HG02798 (cell line): ENCODE results near the gene GRK1.

Source experiments
- ATAC-seq: cut with Tn5 transposase; IDR thresholded peaks from one replicate; pipeline ENCODE4 v1.9.1; 2021; ENCODE audit warnings: mild to moderate bottlenecking; ENCODE audit not compliant: unreplicated experiment, poor library complexity

The GRK1 gene

DNA sequence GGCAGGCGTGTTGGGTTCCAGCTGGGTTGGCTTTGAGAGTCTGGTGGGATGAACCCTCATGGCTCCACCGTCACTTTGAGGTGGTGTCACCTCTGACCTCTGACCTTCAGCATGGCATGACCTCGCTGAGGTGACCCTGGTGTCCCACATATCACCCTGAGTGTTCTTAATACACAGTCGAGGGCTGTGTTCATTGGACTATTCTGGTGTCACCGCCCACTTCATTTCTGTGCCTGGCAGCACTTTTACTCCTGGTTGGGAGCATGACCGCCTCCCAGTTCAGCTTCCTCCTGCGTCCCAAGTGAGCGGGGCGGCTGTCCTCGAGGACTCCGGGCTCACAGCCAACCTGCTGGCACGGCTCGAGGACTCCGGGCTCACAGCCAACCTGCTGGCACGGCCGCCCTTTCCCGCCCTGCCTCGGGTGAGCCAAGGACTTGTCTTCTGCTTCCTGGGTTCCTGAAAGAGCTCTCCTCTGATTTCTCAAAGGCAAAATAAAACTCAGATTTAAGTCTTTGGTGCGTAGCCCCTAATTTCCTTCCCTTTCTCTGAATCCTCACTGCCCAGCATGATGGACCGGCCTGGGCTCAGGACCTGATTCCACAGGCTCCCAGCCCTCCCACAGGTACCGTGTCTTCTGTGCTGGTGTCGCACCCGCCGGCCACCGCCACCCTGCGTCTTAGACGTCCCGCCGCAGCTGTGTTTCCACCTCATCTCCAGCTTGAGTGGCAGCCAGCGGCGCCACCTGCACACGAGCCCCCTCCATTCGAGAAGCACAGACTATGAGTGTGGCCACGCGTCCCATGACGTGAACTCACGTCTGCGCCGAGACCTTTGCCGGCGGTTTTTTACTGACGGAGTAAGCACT is 19.4 kb upstream of the GRK1 start:
- ATAC-seq, result no peak

DNA sequence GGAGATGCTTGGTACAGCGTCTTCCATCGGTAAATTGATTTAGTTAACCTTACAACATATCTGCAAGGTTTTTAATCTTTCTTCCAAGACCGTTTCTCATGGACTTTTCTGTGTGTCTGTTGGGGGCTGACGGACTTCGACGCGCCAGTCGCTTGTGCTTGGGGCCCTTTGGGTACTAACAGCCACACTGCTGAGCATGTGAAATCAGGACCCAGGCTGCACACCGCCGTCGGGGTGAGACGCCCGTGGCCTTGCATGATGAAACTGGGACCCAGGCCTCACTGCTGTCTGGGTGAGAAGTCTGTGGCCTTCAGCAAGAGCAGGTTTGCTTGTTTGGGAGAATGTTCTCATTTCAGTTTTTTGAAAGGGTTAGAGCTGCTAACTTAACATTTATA is 18.8 kb upstream of the GRK1 start:
- ATAC-seq, result no peak

DNA sequence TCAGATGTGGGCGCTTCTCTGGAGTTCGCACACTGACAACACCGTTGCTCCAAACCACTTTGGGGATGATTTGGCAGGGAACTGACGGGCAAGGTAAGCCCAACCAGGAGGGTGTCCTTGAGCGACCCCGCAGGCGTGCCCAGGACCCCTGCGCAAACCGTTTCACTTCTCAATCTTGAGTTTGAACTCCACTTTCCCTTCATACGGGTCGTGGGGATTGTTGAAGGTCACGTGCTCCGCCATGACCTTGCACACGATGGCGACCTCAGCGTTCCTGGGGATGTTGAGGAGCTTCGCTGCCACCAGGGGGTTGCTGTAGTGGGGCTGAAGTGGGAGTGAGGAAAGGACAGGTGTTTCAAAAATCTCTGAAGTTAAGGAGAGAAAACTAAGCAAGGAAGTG is 17.8 kb upstream of the GRK1 start:
- no peak for ATAC-seq

DNA sequence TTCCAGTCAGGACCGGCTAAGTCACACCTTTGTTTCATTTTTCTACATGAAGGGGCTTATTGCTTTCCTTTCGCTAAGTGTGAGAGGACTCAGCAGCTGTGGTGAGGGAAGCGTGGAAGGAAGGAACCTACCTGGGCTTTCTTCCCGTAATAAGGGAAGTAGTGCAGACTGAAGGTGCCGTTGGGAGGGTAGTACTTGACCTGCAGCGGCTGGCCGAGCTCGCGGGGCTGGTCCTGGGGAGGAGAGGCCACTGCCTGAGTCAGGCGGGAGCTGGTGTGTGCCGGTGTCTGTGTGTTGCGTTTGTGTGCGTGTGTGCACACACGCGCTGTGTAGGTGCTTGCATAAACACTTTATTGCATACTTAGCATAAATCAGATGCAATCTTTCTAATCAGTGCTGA is 16.7 kb upstream of the GRK1 start:
- ATAC-seq, result no peak

DNA sequence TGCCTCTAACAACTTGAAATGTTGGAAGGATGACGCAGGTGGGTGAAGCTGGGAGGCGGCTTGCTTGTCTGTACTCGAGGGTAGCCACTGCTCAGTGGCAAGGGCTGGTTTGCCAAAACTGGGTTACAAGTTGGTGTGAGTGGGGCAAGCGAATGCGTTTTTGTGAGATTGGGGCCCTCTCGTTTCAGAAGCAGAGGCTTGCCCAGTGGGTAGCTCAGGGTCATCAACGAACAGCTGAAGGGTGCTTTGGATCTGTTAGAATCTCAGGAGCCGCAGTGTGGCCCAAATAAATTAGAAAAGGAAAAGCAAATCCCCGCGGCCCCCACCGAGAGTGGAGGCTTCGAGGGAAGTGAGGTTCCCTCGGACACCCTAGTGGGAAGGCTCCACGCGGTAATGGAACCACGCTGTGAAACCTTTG is 16.3 kb upstream of the GRK1 start:
- no peak for ATAC-seq

DNA sequence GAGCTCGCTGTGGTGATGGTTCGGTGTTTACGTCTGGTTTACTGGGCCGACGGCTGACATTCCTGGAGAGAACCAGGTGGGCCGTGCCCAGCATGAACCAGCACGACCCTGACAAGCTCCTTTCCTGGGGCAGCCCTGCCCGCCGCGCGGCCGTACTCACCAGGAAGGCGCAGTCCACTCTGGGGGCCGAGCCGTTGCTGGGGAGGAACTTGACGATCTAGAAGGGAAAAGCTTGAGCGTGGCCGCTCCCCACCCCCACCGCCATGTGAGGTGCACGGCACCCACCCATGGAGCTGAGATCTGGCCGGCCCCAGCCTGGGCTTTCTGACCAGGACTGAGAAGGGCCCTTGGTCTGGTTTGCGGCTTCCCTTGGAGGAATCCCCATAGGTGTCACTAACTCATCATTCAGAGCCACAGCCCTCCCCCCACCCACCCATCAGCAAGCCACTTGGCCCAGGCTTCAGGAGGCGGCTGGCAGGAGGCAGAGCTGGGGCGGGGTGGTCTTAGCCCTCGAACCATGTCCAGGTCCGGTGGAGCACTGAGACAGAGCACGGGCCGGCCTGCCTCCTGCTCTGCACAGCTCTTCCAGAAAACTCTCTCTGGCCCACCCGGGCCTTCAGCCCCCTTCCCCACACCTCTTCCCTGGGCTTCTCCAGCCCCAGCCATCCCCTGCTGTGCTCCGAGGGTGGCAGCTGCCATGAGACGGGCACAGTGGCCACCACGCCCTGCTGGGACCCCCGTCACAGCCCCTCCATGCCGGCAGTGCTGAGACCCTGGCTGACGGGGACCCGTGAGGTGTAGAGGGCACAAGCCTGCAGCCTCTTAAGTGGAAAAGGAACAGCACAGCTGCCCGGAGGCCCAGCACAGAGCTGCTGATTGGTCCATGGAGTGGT is 15.3 kb upstream of the GRK1 start:
- no peak for ATAC-seq

DNA sequence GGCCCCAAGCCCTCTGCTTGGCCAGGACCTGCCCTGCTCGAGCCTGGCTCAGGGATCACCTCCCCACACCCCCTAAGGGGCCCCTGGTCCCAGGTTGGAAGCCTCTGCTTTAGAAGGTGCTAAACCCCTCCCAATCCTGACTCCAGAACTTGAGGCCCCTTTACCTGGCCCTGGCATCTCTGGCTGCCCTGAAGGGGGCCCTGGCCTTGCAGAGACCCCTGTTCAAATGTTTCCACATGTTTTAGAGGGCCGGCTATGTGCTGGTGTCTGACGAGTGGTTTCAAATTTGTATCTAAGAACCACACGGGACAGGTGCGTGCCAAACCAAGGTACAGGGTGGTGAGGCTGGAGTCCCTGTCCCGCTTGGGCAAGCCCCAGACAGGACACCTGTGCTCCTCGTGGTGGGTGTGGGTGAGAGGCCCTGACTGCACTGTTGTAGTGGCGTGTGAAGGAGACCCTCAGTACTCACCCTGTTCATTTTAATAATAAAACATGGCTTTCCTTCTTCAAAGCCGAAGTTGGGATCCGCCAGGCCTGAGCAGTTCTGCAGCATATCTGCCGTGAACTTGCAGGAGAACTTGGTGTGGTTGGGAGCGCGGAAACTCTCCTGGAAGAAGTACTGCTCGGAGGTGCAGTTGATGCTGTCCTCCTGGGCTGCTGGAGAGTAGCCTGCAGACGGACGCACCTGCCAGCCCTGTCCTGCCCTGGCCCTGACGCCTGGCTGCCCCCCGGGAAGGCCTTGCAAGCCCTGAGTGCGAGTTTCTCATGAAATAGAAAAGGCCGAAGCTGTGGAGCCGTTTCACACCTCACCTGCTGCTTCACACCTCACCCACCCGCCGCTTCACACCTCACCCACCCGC is 14.4 kb upstream of the GRK1 start:
- ATAC-seq, result no peak

DNA sequence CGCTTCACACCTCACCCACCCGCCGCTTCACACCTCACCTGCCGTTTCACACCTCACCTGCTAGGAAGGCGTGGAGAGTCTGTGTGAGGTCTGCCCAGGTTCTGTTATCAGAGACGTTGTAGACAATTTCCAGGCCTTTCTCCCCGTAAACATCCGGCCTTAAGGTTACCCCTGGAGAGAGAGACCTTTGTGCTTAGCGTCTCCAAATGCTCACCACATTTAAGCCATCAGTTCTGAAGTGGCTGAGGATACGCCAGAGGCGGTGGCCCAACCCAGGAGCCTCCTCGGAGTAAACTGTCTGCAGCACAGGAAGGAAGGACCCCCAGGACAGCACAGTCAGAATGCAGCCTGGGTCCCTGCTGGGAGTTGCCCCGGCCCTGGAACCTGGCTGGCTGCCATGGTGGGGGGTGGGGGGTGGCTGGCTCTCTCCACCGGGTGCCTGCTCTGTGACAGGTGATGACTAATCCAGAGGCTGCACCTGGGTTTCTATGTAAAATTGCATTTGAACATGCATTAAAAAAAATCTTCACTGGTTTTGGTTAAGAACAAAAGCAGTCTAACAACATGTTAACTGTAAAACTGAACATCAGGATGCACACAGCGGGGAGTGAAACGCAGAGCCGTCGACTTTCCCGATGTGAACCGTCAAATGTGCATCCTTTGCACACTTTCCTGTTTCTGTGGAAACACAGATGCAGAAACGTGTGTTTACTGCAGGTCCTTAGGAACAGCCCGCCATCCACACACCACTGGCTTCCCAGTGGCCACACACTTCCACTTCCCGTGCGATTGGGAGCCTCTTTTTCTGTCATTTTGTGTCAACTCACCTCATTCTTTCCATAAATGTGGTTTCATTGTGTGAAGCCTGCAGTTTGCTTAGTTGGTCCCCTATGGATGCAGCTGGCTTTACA is 13.5 kb upstream of the GRK1 start:
- no peak for ATAC-seq

DNA sequence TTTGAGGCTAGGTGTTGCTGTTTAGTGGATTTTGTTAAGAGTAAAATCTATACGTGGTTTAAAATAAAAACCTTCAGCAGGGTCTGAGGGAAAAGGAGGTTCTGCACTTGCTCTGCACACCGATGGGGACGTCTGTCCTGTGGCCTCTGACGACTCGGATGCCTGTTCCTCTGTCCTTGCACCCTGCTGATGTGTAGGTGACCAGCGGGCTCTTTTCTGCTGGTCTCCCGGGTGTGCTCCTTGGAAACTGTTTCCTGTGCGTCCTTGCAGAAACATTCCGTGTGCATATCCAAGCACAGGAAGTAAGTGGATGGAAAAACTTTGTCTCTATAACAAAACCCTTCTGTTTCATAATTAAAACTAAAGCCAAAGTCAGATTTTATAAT is 12.9 kb upstream of the GRK1 start:
- ATAC-seq, result no peak

DNA sequence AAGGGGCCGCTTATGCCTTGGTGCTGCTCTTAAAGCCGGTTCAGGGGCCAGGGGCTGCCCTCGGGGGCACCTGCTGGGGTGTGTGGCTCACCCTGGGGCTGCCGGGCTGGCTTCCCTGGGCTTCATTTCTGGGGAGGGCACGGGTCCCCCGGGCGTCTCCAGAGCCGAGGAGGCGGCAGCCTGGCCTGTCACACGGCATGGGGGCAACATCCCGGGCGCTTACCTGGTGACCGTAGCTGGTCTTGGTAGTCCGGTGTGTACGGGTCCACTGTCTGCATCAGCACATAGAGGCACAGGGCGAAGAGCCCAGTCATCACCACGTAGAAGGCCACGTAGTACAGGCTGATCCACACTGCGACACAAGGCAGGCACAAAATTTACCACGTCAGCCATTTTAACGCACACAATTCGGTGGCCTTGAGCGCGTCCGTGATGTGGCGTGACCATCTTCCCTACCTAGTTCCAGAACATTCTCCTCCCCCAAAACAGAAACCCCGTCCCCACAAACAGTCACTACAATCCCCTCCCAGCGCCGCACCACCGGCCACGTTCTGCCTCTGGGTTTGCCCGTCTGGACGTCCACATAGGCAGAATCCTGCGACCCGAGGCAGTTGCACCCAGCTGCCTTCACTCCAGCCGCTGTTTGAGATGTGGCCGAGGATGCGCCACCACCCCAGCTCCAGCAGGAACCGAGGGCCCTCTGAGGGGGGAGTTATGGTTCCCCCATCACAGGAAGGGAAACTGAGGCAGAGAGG is 12.3 kb upstream of the GRK1 start:
- ATAC-seq, result no peak

DNA sequence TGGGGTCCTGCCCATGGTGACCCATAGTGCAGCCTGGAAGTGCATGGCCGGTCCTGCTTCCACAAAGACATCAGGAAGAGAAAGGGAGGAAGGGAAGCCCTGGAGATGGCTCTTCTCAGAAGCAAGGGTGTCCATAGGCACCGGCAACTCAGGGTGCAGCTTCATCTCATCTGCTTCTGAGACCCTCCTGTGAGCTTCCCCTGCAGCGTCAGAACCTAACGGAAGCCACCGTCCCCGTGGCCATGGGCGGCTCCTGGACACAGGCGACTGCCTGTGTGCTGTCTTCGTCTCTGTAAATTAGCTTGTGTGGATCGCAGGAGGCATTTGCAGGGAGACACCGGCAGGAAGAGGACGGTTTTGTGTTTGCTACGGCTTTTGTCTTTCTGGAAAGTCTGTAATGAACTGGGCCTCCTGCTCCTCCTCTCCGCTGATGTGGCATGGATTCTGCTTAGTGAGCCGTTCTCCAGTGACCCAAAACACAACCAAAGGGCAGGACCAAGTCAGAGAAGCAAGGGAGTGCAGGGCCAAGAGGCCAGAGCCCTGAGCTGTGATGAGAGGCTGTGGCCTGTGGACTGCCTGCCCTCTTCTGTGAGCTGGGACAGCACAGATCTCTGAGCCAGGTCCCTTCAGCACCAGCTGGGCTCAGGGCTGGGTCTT is 11.5 kb upstream of the GRK1 start:
- ATAC-seq, result no peak

DNA sequence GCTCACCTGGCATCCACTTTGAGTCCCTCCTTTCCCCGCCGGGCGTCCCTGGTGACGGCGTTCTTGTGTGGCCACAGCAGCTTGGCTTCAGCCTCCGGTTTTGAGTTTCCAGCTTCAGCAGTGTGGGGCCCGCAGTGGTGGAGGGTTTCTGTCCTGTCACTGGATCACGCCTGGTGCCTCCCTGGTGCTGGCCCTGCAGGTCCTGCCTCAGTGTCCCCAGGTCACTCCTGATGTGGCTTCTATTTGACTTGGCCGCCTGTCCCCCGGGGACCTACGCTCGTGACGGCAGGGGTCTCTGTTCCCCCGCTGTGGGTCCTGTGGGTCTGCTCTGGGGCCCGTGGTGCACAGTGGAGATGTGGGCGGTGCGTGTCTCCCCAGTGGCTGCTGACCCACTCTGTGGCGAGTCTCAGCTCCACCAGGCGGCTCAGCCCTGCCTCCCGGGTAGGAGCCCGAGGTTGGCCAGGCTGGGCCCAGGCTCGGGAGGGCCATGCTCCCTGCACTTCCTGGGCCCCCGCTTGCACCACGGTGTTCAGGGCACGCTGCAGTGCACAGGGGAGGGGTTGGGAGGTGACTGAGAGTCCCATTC is 10.9 kb upstream of the GRK1 start:
- no peak for ATAC-seq

DNA sequence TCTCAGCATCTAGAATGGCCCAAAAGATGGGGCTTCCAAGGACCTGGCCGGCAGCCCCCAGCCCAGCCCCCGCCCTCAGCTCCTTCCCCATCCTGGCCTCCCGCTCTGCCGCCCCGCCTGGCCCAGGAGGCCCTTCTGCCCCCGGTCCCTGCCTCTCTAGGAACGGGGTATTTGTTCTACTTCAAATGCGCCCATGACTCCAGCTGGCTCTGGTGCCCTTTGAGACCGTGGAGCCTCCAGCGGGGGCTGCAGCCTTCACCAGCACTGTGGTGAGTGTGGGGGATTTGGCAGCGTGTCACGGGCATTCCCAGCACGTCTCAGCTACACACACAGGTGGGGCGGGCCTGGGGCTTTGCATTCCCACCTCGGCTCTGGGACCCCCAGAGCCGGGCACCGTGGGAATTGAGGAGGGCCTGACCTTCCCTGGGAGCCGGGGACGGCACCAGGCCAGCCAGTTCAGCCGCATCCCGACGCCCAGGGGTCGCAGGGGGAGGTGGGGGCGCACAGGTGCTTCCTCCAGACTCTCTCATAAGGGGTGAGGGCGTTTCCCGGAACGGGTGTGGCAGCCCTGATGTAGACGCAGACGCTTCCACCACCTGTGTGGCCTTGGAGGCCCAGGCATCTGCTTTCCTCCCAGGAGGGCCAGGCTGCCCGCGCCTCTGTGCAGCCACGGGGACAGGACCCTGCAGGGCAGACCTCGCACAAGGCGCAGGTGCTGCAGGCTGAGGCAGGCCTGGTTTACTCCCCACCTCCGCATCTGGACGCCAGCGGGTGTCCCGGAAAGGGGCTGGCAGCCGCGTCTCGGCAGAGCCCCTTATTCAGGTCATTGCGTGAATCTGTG is 10.0 kb upstream of the GRK1 start:
- ATAC-seq, result no peak

DNA sequence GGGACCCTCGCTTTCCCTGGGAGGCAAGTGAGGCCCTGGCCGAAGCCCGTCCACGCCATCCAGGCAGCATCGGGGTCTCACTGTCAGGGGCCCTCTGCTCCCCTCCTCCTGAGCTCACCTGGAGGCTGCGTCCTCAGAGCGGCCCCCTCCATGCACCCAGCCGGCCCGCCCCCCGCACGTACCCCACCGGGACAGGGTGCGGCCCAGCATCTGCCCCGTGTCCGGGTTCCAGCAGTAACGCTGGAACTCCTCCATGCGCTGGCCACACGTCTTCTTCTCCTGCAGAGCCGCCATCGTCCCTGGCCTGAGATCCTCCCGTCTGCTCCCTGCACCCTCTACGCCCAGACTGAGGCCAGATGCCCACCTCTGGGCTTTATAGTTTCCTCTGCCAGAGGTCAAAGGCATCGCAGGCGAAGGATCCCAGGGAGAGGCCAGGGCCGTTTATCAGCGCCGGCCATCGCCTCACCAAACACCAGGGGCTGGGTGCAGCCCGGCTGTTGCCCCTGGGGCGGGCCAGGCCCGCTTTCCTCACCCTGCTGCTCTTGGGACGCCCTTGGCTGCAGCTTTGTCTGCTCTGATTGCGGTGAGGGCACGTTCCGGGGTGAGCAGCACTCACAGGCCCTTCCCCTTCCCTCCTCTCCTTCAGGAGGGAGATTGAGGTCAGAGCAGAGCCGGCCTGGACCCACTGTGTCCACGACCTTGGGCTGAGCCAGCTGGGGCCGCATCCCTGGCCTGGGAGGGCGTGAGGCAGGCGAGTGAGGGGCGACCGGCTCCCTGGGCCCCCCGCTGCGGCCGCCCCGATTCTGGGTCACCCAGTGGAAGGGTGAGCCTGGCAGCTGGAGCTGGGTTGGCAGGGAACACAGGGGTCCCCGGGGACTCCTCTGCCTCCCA is 8.9 kb upstream of the GRK1 start, which contains the start of gene ATP4B:
Gene ATP4B, minus strand, starts transcription at position 348 of the 891 bp plus-strand sequence. Its CDS starts 54 bp downstream, at position 294.
- no peak for ATAC-seq

DNA sequence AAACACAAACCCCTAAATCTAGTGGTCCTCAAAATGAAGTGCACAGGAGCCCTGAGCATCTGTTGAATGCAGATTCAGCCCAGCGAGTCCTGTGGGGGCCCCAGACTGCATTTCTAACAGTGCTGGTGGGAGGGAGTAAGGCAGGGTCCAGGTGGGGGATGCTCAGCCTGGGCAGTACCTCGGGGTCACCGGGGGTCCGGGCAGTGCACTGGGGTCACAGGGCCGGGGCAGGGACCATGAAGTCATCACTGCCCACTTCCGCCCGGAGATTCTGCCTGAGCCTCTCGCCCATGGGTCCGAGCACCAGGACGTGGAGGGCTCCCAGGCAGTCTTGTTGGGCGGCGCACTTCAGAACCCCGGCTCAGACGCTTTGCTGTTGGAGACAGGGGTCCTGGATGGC is 8.2 kb upstream of the GRK1 start:
- ATAC-seq, result no peak

DNA sequence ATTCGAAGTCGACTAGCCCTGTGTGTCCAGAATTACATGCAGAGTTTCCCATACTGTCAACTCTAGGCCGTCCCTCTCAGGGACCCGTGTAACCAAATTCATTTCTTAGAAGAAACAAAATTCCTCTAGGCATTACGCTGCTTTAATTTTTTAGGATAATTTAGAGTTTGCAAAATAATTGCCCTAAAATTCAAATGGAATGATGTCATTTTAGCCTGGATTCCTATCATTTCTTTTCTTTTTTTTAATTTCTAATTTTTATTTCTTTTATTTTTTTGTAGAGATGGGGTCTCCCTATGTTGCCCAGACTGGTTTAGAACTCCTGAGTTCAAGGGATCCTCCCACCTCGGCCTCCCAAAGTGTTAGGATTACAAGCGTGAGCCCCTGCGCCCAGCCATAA is 7.7 kb upstream of the GRK1 start:
- ATAC-seq, result no peak
